Skeletal muscle satellite cell (primary cell): ENCODE results near the gene IGDCC3.

Experiments used
- H3K27me3 ChIP-seq: 2 replicates; pipeline ENCODE4 v1.7.0; 2013; ENCODE audit warnings: low read length; ENCODE audit not compliant: control insufficient read depth, insufficient read depth
- H3K36me3 ChIP-seq: 2 replicates; pipeline ENCODE4 v1.7.0; 2013; ENCODE audit warnings: mild to moderate bottlenecking, control low read depth, low read length; ENCODE audit not compliant: insufficient read depth
- H3K4me1 ChIP-seq: 2 replicates; pipeline ENCODE4 v1.7.0; 2013; ENCODE audit warnings: low read length; ENCODE audit not compliant: control insufficient read depth, insufficient read depth
- H3K4me2 ChIP-seq: 2 replicates; pipeline ENCODE4 v1.7.0; 2013; ENCODE audit warnings: mild to moderate bottlenecking, low read length
- H3K4me3 ChIP-seq: 2 replicates; pipeline ENCODE4 v1.7.0; 2013; ENCODE audit warnings: low read length
- H3K9ac ChIP-seq: 2 replicates; pipeline ENCODE4 v1.7.0; 2013; ENCODE audit warnings: mild to moderate bottlenecking, low read depth, low read length, moderate library complexity
- H3K9me3 ChIP-seq: replicated peaks from 2 replicates; pipeline ENCODE4 v1.7.0; 2013; ENCODE audit warnings: mild to moderate bottlenecking, control low read depth, low read length

Gene IGDCC3

DNA sequence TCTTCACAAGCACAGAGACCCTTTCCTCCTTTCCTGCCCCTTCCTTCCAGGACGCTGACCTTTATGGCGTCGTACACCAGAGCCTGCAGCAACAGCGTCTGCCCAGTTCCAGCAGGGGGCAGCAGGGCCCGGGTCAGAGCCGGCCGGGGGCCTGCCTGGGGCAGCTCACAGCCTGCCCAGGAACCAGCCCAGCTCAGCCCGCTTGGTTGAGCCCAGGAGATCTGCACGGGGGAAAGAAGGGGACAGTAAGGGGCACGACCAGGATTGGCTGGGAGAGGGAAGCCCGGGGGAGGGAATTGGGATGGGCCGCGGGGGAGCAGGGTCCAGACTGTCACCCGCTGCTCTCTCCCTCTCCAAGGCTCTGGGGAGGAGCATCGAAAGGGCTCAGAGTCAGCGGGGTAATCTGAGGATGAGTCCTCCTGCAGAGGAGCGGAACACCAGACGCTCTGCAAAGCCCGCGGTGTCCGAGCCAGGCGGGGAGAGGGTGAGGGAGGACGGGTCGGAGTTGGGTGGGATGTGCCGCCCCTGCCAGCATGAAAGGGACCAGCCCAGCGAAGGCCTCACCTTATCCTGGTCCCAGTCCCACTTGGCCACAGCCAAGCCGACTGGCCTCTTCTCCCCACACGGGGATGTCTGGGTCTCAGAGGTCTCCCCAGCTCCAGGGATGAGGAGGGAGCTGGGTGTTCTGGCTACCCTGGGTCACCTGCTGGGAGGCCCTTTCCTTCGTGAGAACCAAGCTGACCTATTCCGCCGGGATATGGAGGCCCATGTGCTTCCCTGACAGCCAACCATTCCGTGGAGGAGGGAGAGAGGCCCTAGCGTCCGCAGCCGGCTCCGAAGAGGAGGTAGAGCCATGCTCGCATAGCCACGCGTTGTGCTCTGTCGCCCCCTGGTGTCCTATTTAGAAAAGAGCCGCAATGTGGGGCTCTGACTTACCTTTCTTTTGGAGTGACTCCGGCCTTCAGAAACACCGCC lies 7.4 kb upstream of the IGDCC3 start:
- no peak overlapping the region for H3K9ac ChIP-seq
- H3K9me3 ChIP-seq = no peaks in the 10 kb centered on the region
- peaks cover 39% of the 10 kb centered on the region for H3K27me3 ChIP-seq
- no peaks in the 10 kb centered on the region for H3K36me3 ChIP-seq
- H3K4me2 ChIP-seq = no peak overlapping the region
- no peak overlapping the region for H3K4me3 ChIP-seq
- H3K4me1 ChIP-seq = no peaks in the 10 kb centered on the region

- Histone ChIP-seq H3K4me1 (no peaks in the 10 kb centered on the region), H3K9ac (no peak overlapping the region), H3K9me3 (no peaks in the 10 kb centered on the region), H3K4me2 (no peak overlapping the region), H3K36me3 (no peaks in the 10 kb centered on the region), H3K27me3 (peaks cover 39% of the 10 kb centered on the region), H3K4me3 (no peak overlapping the region)
Observed at GRCh38 chr15:65384505-65384894, 6.7 kb upstream of the IGDCC3 start.

- Histone ChIP-seq H3K9ac (no peak overlapping the region), H3K27me3 (peaks cover 36% of the 10 kb centered on the region), H3K36me3 (no peaks in the 10 kb centered on the region), H3K4me2 (no peak overlapping the region), H3K4me1 (no peaks in the 10 kb centered on the region), H3K9me3 (no peaks in the 10 kb centered on the region), H3K4me3 (no peak overlapping the region)
Observed at GRCh38 chr15:65383991-65384390, 6.2 kb upstream of the IGDCC3 start.

DNA sequence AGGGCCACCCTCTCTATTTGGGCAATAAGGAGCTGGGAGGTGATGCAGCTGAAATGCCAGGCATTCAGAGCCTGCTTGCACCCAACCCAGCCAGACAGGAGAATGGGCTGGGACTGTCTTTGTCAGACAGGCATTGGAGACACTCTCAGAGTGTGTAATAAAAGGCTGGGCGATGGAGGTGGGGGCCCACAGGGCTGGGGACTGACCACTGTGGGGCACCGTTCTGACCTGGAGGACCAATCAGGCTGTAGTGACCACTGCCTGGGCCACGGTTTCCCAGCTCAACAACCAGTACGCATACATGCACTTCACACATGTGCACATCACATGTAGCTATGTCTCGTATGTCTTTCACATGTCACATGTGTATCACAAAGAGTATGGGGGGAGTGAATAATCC lies 5.7 kb upstream of the IGDCC3 start:
- H3K36me3 ChIP-seq = no peaks in the 10 kb centered on the region
- no peak overlapping the region for H3K9ac ChIP-seq
- no peaks in the 10 kb centered on the region for H3K9me3 ChIP-seq
- H3K27me3 ChIP-seq = peaks cover 41% of the 10 kb centered on the region
- H3K4me1 ChIP-seq = no peaks in the 10 kb centered on the region
- H3K4me2 ChIP-seq = no peak overlapping the region
- no peak overlapping the region for H3K4me3 ChIP-seq

DNA sequence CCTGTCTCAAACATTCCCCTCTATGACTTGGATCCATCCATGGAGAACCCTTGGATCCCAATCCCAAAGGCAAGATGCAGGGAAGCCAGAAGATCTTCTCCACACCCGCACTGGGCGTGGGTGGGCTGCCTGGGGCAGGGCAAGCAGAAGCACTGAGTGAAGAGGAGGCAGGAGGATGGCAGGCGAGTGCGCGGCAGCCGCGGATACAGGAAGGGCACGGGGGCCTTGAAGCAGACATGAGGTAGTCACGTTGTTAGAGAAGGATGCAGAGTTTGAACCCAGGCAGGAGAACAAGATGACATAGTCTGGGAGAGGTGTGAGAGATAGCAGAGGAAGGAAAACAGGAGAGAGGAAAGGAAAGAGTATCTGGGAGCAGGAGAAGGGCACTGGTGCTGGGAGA lies 5.1 kb upstream of the IGDCC3 start:
- Histone ChIP-seq H3K27me3 (peaks cover 42% of the 10 kb centered on the region), H3K36me3 (no peaks in the 10 kb centered on the region), H3K9ac (no peak overlapping the region), H3K4me1 (no peaks in the 10 kb centered on the region), H3K4me2 (no peak overlapping the region), H3K9me3 (no peaks in the 10 kb centered on the region), H3K4me3 (no peak overlapping the region)

GRCh38 chr15:65382146-65382491 lies 4.3 kb upstream of the IGDCC3 start:
- H3K36me3 ChIP-seq = no peaks in the 10 kb centered on the region
- peaks cover 3% of the 10 kb centered on the region for H3K4me1 ChIP-seq
- no peak overlapping the region for H3K4me2 ChIP-seq
- no peak overlapping the region for H3K4me3 ChIP-seq
- peaks cover 45% of the 10 kb centered on the region for H3K27me3 ChIP-seq
- no peaks in the 10 kb centered on the region for H3K9me3 ChIP-seq
- H3K9ac ChIP-seq = no peak overlapping the region

GRCh38 chr15:65381445-65382145 lies 3.8 kb upstream of the IGDCC3 start:
- Histone ChIP-seq H3K9me3 (no peaks in the 10 kb centered on the region), H3K9ac (no peak overlapping the region), H3K4me3 (no peak overlapping the region), H3K4me1 (peaks cover 8% of the 10 kb centered on the region), H3K36me3 (no peaks in the 10 kb centered on the region), H3K27me3 (peaks cover 45% of the 10 kb centered on the region), H3K4me2 (no peak overlapping the region)

DNA sequence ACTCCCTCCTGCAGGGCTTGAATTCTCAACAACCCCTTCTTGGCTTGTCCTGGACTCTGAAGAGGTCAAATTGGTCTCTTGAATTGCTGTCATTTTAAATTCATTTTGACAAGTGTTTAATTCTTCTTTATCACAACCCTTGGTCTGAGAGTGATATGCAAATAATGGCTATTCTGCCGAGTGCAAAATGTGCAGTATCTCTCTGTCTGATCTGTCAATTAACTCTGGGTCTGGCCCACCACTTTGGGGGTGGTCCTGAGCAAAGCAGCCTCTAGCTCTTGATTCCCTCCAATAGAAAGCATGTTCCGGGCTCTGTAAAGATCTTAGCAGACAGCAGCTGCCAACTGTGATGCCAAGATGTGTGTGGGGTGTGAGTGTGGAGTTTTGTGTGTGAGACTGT lies 2.2 kb upstream of the IGDCC3 start:
- no peaks in the 10 kb centered on the region for H3K9me3 ChIP-seq
- H3K4me3 ChIP-seq = no peak overlapping the region
- no peak overlapping the region for H3K4me2 ChIP-seq
- H3K27me3 ChIP-seq = peaks cover 58% of the 10 kb centered on the region
- H3K9ac ChIP-seq = no peak overlapping the region
- peaks cover 8% of the 10 kb centered on the region for H3K4me1 ChIP-seq
- no peaks in the 10 kb centered on the region for H3K36me3 ChIP-seq

GRCh38 chr15:65377105-65377975 lies 462 bp downstream of the IGDCC3 start:
- Histone ChIP-seq H3K9ac (no peak overlapping the region), H3K27me3 (peaks cover 77% of the 10 kb centered on the region), H3K36me3 (no peaks in the 10 kb centered on the region), H3K4me3 (peak overlapping the region; percentile 65), H3K4me2 (peak overlapping the region; percentile 79), H3K4me1 (peaks cover 10% of the 10 kb centered on the region), H3K9me3 (no peaks in the 10 kb centered on the region)

GRCh38 chr15:65376767-65377104 lies 1.1 kb downstream of the IGDCC3 start:
- Histone ChIP-seq H3K4me1 (peaks cover 10% of the 10 kb centered on the region), H3K9ac (no peak overlapping the region), H3K4me2 (peak overlapping the region; percentile 79), H3K36me3 (no peaks in the 10 kb centered on the region), H3K27me3 (peaks cover 77% of the 10 kb centered on the region), H3K9me3 (no peaks in the 10 kb centered on the region), H3K4me3 (peak overlapping the region; percentile 65)

DNA sequence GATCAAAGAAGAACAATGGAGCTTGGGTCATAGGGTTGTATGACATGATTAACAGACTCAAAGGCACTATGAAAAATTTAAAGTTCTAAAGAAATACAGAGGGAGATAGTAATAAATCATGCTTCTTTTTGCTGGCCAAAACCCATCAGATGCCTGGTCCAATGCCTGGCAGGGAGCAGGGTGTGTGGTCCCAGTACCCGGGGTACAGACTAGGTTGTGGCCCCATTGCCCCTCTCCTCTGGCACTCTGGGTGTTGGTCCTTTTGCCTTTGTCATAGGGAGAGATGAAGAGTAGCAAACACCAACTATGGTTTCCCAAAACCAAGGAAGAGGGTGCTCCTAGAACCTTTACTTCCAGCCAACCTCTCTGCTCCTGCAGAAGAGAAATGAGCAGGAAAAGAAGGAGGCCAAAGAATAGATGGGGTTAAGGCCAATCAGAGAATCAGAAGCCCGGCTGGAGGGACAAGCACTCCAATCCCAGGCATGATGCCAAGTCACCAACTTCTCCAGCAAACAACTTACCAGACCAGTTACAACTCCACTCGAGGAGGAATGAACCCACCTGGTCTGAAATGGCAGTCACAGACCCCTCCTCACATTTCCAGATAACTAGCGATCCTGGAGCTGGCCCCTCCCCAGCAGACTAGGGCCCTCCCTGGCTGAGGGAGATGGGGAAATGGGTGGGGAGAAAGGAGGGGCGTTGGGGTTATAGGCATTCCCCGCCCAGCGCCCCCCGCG lies 1.8 kb downstream of the IGDCC3 start:
- Histone ChIP-seq H3K9me3 (no peaks in the 10 kb centered on the region), H3K36me3 (no peaks in the 10 kb centered on the region), H3K4me3 (no peak overlapping the region), H3K27me3 (peaks cover 79% of the 10 kb centered on the region), H3K4me2 (no peak overlapping the region), H3K4me1 (peaks cover 10% of the 10 kb centered on the region), H3K9ac (no peak overlapping the region)
